Ovary (tissue), 3 donors: ENCODE measurements around the gene BMP8A.

Source experiments
- CTCF ChIP-seq, 3 donors: fragments of 450-650 bp in 2 of 3; fragments of 200-600 bp in 1 of 3; IDR thresholded peaks; one replicate each; pipeline versions ENCODE4 v1.5.1 to v1.8.0; 2016 to 2022; ENCODE audit warnings: antibody characterized with exemption in 3 of 3, mild to moderate bottlenecking in 1 of 3
- EP300 ChIP-seq: sonication (generic); formaldehyde crosslinking; IDR thresholded peaks from one replicate; pipeline ENCODE4 v1.6.1; 2017; ENCODE audit warnings: antibody characterized with exemption
- POLR2A ChIP-seq: fragments of 450-650 bp; IDR thresholded peaks from one replicate; pipeline ENCODE4 v1.6.1; 2017; ENCODE audit warnings: antibody characterized with exemption, mild to moderate bottlenecking, moderate library complexity
- donor health status: DM: no; HTN: no; CAD: no.

- TF ChIP-seq CTCF (IDR thresholded peaks at IDR 0.05) (no peak), POLR2A (no peak), EP300 (no peak)
Measured at GRCh38 chr1:39569034-39569433, 77.6 kb downstream of the BMP8A start.
